CD4-positive, alpha-beta T cell (primary cell): ENCODE results near the gene FDX2. TPM values are rescaled to one million over a fixed set of nuclear protein-coding genes. Genes with fewer than 3 reads are reported as not detected.
A peak's percentile ranks its signal among the peaks of the same experiment; 100 is the strongest.

ENCODE experiments used
- ATAC-seq: fragments of 200-7000 bp; cut with Tn5 transposase; one replicate; pipeline ENCODE4 v1.10.0; 2022; ENCODE audit warnings: mild to moderate bottlenecking; ENCODE audit not compliant: poor library complexity
- CTCF ChIA-PET: fragments of 350-600 bp; sonication (Branson Sonifier 250); formaldehyde crosslinking; loops from one replicate; lab custom pipeline; 2021; ENCODE audit warnings: antibody characterized with exemption, inconsistent platforms; lab: Charles Lee
- POLR2A ChIA-PET: fragments of 350-600 bp; sonication (Branson Sonifier 250); formaldehyde crosslinking; loops from one replicate; lab custom pipeline; 2021; ENCODE audit warnings: antibody characterized with exemption, inconsistent platforms; lab: Charles Lee
- DNase-seq, 14 experiments: peaks; one replicate each; pipeline ENCODE4 v3.0.0-alpha.2; 2013 to 2020; ENCODE audit warnings: mixed read lengths in 2 of 14
- H3K27ac ChIP-seq, 2 donors: one replicate each; pipeline versions ENCODE4 v1.5.1 to v1.7.0; 2013; ENCODE audit warnings: low read length in 2 of 2, low read depth in 1 of 2, mild to moderate bottlenecking in 1 of 2
- H3K27me3 ChIP-seq, 2 experiments: 1 replicate in 1 of 2; 2 replicates in 1 of 2; pipeline versions ENCODE4 v1.6.1 to v1.7.0; 2013; ENCODE audit warnings: low read length in 2 of 2, control low read depth in 1 of 2, mild to moderate bottlenecking in 1 of 2, moderate library complexity in 1 of 2; ENCODE audit not compliant: insufficient read depth in 2 of 2, control insufficient read depth in 1 of 2
- H3K36me3 ChIP-seq: one replicate; pipeline ENCODE4 v1.6.1; 2013; ENCODE audit warnings: low read length, control low read depth; ENCODE audit not compliant: insufficient read depth
- H3K4me1 ChIP-seq: one replicate; pipeline ENCODE4 v1.6.1; 2013; ENCODE audit warnings: low read length, control low read depth; ENCODE audit not compliant: insufficient read depth
- H3K4me3 ChIP-seq: one replicate; pipeline ENCODE4 v1.5.1; 2013; ENCODE audit warnings: mild to moderate bottlenecking, low read length, moderate library complexity
- H3K9me3 ChIP-seq, 2 experiments: 1 replicate in 1 of 2; 2 replicates in 1 of 2; pipeline versions ENCODE4 v1.6.1 to v1.7.0; 2013; ENCODE audit warnings: low read length in 2 of 2, mild to moderate bottlenecking in 2 of 2, control low read depth in 1 of 2, moderate library complexity in 1 of 2; ENCODE audit not compliant: control insufficient read depth in 1 of 2, insufficient read depth in 1 of 2
- H3K27ac Mint-ChIP-seq: one replicate; pipeline ENCODE4 v1.8.0; 2020; ENCODE audit warnings: mixed read lengths
- H3K27me3 Mint-ChIP-seq: one replicate; pipeline ENCODE4 v1.8.0; 2021; ENCODE audit warnings: mixed read lengths
- H3K36me3 Mint-ChIP-seq: one replicate; pipeline ENCODE4 v1.8.0; 2021; ENCODE audit warnings: low read depth, mixed read lengths
- H3K4me1 Mint-ChIP-seq: one replicate; pipeline ENCODE4 v1.8.0; 2021; ENCODE audit warnings: low read depth, mixed read lengths
- H3K4me3 Mint-ChIP-seq: one replicate; pipeline ENCODE4 v1.8.0; 2020; ENCODE audit warnings: mild to moderate bottlenecking, mixed read lengths
- H3K9me3 Mint-ChIP-seq: one replicate; pipeline ENCODE4 v1.8.0; 2020; ENCODE audit warnings: mixed read lengths
- intact Hi-C, 2 experiments: fragments of 100-400 bp; cut with DNase I in 1 of 2; cut with micrococcal nuclease in 1 of 2; formaldehyde crosslinking; loops; one replicate each; pipeline versions ENCODE4 v1.15.1 to v1.9.0; 2023 to 2025; cut with DNase I, micrococcal nuclease
- total RNA-seq, 174 experiments: library from RNA in 2 of 174; stranded (reverse) in 2 of 174; gene quantifications; one replicate each; pipeline ENCODE4 v1.2.3 and lab custom pipeline; 2021 to 2026
- TF ChIP-seq, protein P1 (sequence below): fragments of 200-600 bp; IDR thresholded peaks from one replicate; pipeline ENCODE4 v1.8.0; 2022; ENCODE audit warnings: antibody characterized with exemption, mild to moderate bottlenecking

FDX2 gene
- total RNA-seq, 2 experiments from 2014 or later, result 1.2 to 1.9 TPM

DNA sequence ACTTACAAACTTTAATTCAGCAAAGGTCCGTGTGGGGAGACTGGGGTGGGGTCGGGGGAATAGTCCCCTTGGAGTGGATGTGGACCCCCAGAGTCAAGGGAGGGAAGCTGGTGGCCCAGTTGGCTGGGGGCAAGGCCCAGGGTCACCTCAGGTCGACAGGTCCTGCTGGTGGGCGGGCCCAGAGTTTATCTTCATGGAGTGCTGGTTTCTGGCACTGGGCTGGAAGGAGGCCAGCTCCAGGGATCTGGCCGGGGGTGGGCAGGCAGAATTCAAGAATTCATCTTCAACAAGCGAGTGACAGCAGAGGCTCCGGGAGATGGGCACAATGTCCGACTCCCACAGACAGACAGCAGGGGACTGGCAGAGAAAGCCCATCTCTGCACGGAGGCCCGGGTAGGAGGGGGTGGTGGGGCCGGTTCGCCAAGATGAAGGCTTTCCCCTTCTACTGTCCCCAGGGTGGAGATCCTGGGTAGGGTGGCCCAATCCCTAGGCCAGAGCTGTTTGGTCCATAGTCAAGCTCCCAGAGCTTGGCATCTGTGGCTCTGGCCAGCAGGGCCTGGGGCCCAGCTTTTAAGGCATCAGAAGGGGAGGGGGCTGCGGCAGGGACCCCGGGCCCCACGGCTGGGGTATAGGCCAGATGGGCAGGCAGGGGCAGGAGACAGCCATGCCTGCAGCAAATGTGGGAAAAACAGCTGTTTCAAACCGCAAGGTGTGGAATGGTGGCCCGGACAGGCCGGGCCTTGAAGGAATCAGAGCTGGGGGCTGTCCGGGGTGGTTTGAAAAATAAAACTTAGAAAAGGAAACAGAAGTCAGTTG lies 622 bp upstream of the FDX2 start:
- no peaks in the 10 kb centered on the region for H3K27me3 Mint-ChIP-seq

GRCh38 chr19:10309423-10309822 lies 6.4 kb downstream of the FDX2 start, which contains the start of gene ZGLP1:
ZGLP1 (minus strand) TSS chr19:10309815.
- Histone ChIP-seq H3K27ac (no peak within 1 kb of the TSS), H3K36me3 (peaks cover 10% of the 10 kb centered on the region), H3K4me1 (no peaks in the 10 kb centered on the region), H3K9me3 (no peaks in the 10 kb centered on the region), H3K27me3 (no peaks in the 10 kb centered on the region), H3K4me3 (no peak within 1 kb of the TSS)
- CTCF ChIA-PET, result no interaction called here
- no peaks in the 10 kb centered on the region for H3K9me3 Mint-ChIP-seq
- DNase-seq (peak in 1 of 14 experiments; percentile 6), ATAC-seq (no peak)
- peaks cover 5% of the 10 kb centered on the region for H3K36me3 Mint-ChIP-seq
- H3K4me3 Mint-ChIP-seq, result no peak within 1 kb of the TSS
- no peaks in the 10 kb centered on the region for H3K27me3 Mint-ChIP-seq
- TF ChIP-seq, protein P1, sequence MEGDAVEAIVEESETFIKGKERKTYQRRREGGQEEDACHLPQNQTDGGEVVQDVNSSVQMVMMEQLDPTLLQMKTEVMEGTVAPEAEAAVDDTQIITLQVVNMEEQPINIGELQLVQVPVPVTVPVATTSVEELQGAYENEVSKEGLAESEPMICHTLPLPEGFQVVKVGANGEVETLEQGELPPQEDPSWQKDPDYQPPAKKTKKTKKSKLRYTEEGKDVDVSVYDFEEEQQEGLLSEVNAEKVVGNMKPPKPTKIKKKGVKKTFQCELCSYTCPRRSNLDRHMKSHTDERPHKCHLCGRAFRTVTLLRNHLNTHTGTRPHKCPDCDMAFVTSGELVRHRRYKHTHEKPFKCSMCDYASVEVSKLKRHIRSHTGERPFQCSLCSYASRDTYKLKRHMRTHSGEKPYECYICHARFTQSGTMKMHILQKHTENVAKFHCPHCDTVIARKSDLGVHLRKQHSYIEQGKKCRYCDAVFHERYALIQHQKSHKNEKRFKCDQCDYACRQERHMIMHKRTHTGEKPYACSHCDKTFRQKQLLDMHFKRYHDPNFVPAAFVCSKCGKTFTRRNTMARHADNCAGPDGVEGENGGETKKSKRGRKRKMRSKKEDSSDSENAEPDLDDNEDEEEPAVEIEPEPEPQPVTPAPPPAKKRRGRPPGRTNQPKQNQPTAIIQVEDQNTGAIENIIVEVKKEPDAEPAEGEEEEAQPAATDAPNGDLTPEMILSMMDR, result no peak
- H3K4me1 Mint-ChIP-seq, result no peaks in the 10 kb centered on the region
- POLR2A ChIA-PET, result no interaction called here
- intact Hi-C loops, result no loop called here
- no peak within 1 kb of the TSS for H3K27ac Mint-ChIP-seq

More for the DNA sequence above, 622 bp upstream of the FDX2 start:
- Mint-ChIP-seq H3K4me1 (peaks cover 17% of the 10 kb centered on the region), H3K27ac (peak overlapping the region; percentile 70), H3K9me3 (no peaks in the 10 kb centered on the region), H3K4me3 (peak overlapping the region; percentile 72), H3K36me3 (peaks cover 47% of the 10 kb centered on the region)
- TF ChIP-seq, protein P1, result no peak
- intact Hi-C loops, result loop anchor here in 1 of 2 experiments (5.0 kb wide), 2 partner anchors 44 to 66 kb away; partner anchors contain the start of genes ICAM1 and TYK2
- Histone ChIP-seq H3K4me1 (peaks cover 19% of the 10 kb centered on the region), H3K9me3 (no peaks in the 10 kb centered on the region), H3K36me3 (peaks cover 42% of the 10 kb centered on the region), H3K27me3 (no peaks in the 10 kb centered on the region), H3K4me3 (peak overlapping the region; percentile 79), H3K27ac (peak overlapping the region in 1 of 2 donors; percentile 35)
- CTCF ChIA-PET, result no interaction called here
- no peak for DNase-seq
- POLR2A ChIA-PET, result interaction anchor here (0.7 to 2.3 kb wide), 3 partner anchors 17 to 47 kb away, joined by 3 to 8 read pairs (median 4); partner anchors contain the start of gene RAVER1
- no peak for ATAC-seq

- TF ChIP-seq, protein P1, result no peak
- no peaks in the 10 kb centered on the region for H3K9me3 Mint-ChIP-seq
- POLR2A ChIA-PET, result no interaction called here
- no peaks in the 10 kb centered on the region for H3K9me3 ChIP-seq
- no peak overlapping the region for H3K4me3 Mint-ChIP-seq
- H3K27me3 Mint-ChIP-seq, result no peaks in the 10 kb centered on the region
- H3K36me3 Mint-ChIP-seq, result no peaks in the 10 kb centered on the region
- no peak for DNase-seq
- no peaks in the 10 kb centered on the region for H3K4me1 Mint-ChIP-seq
- H3K4me3 ChIP-seq, result no peak overlapping the region
- no peaks in the 10 kb centered on the region for H3K4me1 ChIP-seq
- H3K27me3 ChIP-seq, result no peaks in the 10 kb centered on the region
- ATAC-seq, result no peak
- no peak overlapping the region for H3K27ac Mint-ChIP-seq
- CTCF ChIA-PET, result no interaction called here
- intact Hi-C loops, result no loop called here
- H3K27ac ChIP-seq, result no peak overlapping the region
- H3K36me3 ChIP-seq, result peaks cover 10% of the 10 kb centered on the region
Observed at GRCh38 chr19:10306327-10306726, 9.5 kb downstream of the FDX2 start.
